Activated CD8-positive, alpha-beta memory T cell treated with anti-CD3 and anti-CD28 coated beads, Interleukin-2, amount 50 U/mL, for 48 hours (primary cell): ENCODE results near the gene NEBL.
"Not testable (repeated sequence)": the region's sequence is repeated elsewhere in the genome, so short reads cannot be mapped to it uniquely, and the experiment has no call there.

Experiments used
- DNase-seq: peaks from one replicate; pipeline ENCODE4 v3.0.0-alpha.2; 2020

The NEBL gene

GRCh38 chr10:20897146-20897825 is at the start of gene NEBL:
NEBL (minus strand) TSS chr10:20897311; CDS start chr10:20897205, 106 bp downstream.
- no peak for DNase-seq

- no peak for DNase-seq
Measured at GRCh38 chr10:20945546-20946332, 48.6 kb upstream of the NEBL start.

- no peak for DNase-seq
Measured at GRCh38 chr10:20944789-20945502, 47.8 kb upstream of the NEBL start.

- DNase-seq = not testable (repeated sequence)
Measured at GRCh38 chr10:20939414-20939813, 42.3 kb upstream of the NEBL start.

GRCh38 chr10:20936396-20936795 is 39.3 kb upstream of the NEBL start:
- DNase-seq = no peak

GRCh38 chr10:20935931-20936330 is 38.8 kb upstream of the NEBL start:
- no peak for DNase-seq

- no peak for DNase-seq
Measured at GRCh38 chr10:20935301-20935700, 38.2 kb upstream of the NEBL start.

- DNase-seq = no peak
Measured at GRCh38 chr10:20933705-20934104, 36.6 kb upstream of the NEBL start.

GRCh38 chr10:20932606-20933126 is 35.6 kb upstream of the NEBL start:
- no peak for DNase-seq

GRCh38 chr10:20931156-20931795 is 34.2 kb upstream of the NEBL start:
- no peak for DNase-seq

GRCh38 chr10:20927456-20927855 is 30.3 kb upstream of the NEBL start:
- no peak for DNase-seq

- no peak for DNase-seq
Measured at GRCh38 chr10:20922451-20922850, 25.3 kb upstream of the NEBL start.

GRCh38 chr10:20922033-20922432 is 24.9 kb upstream of the NEBL start:
- DNase-seq = no peak

- DNase-seq = no peak
Measured at GRCh38 chr10:20920061-20920460, 22.9 kb upstream of the NEBL start.

- no peak for DNase-seq
Measured at GRCh38 chr10:20919481-20919880, 22.4 kb upstream of the NEBL start.

GRCh38 chr10:20916976-20917375 is 19.9 kb upstream of the NEBL start:
- DNase-seq = no peak

- no peak for DNase-seq
Measured at GRCh38 chr10:20912969-20913368, 15.9 kb upstream of the NEBL start.

- DNase-seq = no peak
Measured at GRCh38 chr10:20911626-20912025, 14.5 kb upstream of the NEBL start.

- no peak for DNase-seq
Measured at GRCh38 chr10:20909801-20910200, 12.7 kb upstream of the NEBL start.

GRCh38 chr10:20908391-20908790 is 11.3 kb upstream of the NEBL start:
- DNase-seq = no peak

- no peak for DNase-seq
Measured at GRCh38 chr10:20903635-20904390, 6.7 kb upstream of the NEBL start.

- no peak for DNase-seq
Measured at GRCh38 chr10:20901110-20901509, 4.0 kb upstream of the NEBL start.
